Activated CD8-positive, alpha-beta memory T cell treated with anti-CD3 and anti-CD28 coated beads, Interleukin-2, amount 50 U/mL, for 4 hours (primary cell): ENCODE results near the gene CMSS1.
"Not testable (repeated sequence)": the region's sequence is repeated elsewhere in the genome, so short reads cannot be mapped to it uniquely, and the experiment has no call there.

Experiments used
- DNase-seq: peaks from one replicate; pipeline ENCODE4 v3.0.0-alpha.2; 2020

The CMSS1 gene

DNA sequence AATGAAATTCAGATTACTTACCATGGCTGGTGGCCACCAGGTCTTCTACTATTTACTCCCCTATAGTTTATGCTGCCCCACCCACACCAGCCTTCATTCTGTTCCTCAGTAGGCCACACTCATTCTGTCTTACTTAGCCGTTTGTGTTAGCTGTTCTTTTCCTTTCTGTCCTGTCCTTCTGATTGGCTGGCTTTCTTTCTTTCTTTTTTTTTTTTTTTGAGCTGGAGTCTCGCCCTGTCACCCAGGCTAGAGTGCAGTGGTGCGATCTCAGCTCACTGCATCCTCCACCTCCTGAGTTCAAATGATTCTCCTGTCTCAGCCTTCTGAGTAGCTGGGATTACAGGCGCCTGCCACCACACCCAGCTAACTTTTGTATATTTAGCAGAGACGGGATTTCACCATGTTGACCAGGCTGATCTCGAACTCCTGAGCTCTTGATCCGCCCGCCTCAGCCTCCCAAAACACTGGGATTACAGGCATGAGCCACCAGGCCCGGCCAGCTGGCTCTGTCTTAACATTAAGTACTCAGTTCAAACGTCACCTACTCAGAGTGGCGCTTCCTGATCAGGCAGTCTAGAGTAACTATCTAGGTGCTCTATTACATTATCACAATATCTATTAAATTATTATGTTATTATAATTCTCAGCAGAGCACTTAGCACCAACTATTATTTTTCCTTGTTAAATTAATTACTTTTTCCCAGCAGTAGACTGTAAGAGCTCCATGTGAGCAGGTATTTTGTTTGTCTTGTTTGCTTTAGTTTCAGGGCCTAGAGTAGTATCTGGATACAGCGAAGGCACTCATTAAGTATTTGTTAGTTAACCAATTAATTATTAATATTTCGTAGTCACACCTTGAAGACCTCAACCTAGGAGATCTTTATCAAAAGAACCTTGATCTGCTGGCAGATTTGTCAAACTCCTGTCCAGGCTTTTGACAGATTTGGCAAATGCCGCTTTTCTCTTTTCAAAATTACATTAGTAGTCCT lies 6.4 kb downstream of the CMSS1 start:
- no peak for DNase-seq

DNA sequence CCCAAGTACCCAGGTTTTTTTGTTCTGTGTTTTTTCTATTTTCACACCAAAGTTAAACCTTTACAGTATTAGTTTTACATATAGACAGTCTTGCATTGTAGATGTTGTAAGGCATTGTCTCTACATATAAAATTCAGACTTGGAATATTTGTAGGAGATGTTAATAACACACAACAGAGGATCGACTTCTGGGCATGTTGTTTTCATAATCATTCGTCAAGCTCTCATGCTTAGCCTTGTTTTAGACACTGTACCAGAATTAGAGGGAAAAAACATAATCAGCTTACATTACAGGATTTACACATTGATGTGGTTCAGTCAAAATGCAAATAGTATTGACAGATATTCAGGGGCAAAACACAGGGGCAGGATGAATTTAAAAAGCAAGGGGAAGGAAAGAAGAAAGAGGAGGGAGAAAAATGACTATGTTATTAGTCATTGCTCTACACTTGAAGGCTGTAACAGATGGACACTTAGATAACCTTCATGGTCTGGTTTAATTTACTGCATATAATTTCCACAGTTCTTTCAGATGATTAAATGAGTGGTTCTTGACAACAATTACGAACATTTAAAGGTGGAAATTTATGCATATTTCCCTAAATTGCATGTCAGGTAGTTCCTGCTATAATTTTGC lies 7.5 kb downstream of the CMSS1 start:
- DNase-seq, result no peak

DNA sequence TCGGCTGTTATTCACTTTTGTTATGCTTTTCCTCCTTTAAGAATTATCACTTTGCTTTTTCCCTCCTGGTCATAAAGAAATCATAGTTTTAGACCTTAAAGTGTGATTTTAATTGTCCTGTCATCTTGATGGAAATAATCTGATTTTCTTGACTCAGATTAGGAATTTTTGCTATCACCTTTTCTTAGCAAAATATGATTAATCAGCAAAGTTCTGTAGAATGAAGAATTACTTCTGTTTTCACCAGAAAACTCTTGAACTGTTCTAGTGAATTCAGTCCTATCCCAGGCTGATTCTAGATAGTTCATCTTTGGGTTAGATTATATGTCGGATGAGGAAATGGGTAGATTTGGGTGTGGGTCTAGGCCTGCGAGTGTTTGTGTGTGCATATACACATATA lies 12.2 kb downstream of the CMSS1 start:
- DNase-seq, result no peak

DNA sequence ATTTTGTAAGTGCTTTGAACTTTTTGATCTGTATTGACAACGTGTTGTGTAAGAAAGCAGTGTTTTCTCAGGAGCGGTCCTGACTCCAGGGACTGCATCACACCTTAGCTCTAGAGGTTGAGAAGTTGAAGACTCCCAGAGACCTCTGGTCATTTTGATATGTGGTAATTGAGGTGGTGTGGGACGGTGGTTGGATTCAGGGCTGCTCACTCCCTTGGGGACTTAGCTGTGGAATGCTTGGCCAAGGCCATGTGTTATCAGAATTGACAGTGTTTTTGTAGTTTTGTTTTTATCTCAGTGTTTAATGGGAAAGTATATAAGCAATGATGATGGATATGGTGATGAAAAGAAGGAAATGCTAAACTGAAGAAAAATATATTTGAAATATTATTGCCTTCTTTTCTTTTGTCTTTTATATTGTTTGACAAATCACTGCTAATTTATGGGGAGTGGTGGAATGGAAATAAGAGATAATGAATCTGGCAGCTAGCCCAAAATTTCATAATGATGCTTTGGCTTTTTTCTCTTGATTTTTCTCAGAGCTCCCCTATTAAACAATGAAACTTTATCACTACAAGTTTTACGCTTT lies 16.0 kb downstream of the CMSS1 start:
- DNase-seq, result no peak

DNA sequence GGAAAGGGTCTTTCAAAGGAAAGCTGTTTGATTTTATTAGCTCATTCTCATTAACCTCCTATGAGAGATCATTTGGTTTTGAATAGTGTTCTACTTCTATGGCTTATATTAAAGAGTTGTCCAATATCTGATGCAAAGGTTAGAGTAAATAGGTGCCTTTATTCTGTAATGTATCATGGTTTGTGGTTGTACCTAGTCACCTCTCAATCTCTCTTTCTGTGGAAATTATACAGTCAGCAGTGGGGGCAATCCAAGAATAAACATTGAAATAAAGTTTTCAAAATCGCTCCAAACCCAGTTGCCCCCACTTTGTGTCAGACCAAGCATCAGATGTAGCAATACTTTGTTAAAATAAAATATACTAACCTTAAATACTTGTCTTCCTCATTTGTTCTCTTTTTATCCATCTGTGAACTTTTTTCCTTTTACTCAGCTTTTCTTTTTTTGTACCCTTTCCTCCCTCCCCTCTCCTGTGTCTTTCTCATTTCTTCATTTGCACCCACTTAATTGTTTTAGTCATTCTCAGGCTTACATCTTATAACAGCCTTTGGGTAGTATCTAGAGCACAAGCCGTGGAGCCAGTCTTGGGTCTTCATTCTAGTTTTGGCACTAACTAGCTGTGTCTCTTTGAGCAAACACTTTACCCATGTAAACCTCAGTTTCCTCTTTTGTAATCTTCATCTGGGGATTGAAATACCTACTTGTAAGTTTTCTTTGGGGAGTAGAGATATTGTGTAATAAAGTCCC lies 16.7 kb downstream of the CMSS1 start:
- DNase-seq, result no peak

DNA sequence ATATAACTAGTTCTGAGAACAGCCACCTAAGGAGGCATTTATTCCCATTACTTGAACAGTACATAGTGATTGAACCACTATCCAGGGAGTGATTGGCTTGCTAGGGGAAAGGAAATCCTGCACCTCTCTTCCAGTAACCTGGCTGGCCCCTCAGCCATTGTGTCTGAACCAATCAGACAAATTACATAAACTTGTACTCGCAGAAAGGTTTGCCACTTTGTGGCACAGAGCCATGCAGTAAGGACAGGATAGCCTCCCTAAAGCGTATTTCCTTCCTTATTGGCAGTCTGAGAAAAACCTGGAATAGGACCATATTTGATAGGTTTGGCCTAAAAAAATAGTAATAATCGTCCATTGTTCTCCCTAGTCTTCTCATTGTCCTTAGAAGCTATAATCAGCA lies 19.0 kb downstream of the CMSS1 start:
- DNase-seq, result no peak

DNA sequence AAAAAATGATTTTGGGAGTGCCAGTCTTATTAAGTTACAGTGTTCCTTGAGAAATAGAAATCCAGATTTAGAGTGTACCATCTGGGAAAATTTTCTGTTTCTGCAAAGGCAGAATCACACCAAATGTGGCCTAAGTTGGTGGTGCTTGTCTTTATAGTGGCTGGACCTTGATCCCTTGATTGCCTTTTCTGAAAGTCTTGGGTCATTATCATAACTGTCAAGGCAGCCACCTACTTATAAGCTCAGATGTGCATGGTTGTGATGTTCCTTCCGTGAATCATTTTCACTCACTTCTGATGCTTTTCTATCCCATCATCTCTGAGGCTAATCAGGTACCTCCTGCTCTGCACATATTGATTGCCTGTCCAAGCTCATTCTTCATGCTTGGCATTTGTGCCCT lies 20.1 kb downstream of the CMSS1 start:
- DNase-seq, result no peak

DNA sequence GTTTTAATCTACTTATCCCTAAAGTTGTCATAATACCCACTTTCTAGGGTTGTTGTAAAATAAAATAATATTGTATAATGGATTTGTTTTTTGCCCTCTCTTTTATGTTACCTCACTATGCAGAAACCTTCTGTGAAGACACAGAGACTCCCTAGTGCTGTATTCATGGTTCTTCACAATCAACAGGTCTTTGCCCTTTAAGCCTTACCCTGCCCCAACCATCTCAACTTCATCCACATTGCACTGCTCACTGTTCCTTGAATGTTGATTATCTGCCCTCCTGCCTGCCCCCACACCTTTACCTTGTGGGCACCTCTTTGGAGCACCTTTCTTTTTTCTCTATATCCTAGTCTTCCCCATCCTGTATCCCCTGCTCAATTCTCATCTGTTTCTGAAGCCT lies 21.1 kb downstream of the CMSS1 start:
- no peak for DNase-seq

DNA sequence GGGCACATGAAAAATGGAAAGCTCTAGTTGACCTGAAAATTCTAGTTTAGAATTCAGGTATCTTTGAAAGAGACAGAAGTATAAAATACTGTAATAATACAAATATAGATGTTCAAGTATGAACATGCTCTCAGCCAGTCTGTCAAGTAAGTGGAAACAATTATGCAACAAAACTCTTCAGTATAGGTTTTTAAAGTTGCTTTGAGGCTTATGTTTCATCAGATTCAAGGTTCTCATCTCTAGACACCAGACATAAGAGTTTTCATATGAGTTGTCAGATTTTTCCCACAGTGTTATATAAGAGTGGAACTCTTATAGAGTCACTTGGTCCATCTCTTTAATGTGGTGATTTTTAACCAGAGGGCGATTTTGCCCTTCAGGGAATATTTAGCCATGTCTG lies 22.0 kb downstream of the CMSS1 start:
- no peak for DNase-seq

DNA sequence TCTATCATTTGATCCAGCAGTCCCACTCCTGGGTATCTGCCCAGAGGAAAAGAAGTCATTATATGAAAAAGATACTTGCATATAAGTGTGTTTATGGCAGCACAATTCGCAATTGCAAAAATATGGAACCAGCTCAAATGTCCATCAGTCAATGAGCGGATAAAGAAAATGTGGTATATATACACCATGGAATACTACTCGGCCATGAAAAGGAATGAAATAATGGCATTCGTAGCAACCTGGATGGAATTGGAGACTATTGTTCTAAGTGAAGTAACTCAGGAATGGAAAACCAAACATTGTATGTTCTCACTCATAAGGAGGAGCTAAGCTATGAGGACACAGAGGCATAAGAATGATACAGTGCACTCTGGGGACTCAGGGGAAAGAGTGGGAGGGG lies 24.3 kb downstream of the CMSS1 start:
- DNase-seq, result not testable (repeated sequence)

DNA sequence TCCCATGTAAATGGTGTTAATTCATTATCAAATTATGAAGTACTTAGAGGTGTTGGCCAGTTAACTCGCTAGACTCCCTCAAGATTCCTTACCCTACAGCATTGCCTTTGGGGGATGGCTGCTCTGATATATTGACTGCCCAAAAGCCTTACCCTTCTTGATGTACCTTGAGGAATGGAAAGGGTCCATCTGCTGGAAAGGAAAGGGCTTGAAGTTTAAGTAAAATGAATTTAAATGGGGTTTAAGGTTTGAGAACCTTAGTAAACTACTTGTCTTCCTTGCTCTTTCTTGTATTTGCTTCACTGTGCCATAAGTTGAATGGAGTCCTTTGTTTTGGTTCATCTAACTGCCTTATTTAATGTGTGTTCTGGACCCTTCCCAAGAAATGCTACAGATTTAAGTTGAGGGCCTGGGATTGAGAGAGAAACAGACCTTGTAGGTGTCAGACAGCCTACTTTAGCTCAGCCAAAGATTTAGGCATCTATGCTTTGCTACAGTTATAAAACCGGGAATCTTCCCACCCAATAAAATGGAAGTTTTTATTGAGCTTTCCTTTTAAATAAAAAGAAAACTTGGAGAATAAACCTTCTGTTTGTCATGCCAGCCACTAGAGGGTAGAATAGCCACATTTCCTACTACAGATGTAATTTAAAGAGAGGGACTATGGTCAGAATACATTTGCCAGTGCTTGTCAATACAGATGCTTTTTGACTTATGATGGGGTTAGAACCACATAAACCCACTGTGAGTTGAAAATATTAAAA lies 25.3 kb downstream of the CMSS1 start:
- DNase-seq, result no peak

DNA sequence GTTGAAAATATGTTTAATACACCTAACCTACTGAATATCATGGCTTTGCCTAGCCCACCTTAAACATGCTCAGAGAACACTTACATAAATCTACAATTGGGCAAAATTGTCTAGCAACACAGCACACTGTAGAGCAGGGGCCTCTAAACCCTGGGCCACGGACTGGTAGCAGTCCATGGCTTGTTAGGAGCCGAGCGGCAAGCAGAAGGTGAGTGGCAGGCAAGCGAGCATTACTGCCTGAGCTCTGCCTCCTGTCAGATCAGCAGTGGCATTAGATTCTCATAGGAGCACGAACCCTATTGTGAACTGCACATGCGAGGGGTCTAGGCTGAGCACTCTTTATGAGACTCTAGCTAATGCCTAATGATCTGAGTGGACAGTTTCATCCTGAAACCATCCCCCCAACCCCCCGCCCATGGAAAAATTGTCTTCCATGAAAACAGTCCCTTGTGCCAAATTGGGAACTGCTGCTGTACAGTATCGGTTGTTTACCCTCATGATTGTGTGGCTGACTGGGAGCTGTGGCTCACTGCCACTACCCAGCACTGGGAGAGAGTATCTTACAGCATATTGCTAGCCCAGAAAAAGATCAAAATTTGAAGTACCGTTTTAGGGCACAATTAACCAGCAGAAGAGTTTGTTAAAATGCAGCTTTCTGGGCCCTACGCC lies 26.1 kb downstream of the CMSS1 start:
- no peak for DNase-seq

DNA sequence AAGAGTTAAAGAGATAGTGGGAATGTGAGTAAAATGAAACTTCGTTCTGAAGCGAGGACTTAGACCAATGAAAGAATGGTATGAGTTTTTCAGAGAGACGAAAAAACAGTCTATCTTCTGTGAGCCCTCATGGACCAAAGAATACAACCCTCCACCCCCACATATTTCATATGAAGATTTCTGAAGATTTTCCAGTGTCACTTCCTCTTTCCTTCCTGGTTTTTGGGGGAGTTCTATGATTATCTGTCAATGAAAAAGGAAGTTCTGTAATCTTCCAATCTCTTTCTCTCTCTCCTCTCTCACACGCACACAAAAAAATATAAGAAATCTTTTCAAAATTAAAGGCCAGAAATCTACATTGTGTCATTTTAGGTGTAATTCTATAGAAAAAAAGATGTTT lies 27.7 kb downstream of the CMSS1 start:
- DNase-seq, result no peak

DNA sequence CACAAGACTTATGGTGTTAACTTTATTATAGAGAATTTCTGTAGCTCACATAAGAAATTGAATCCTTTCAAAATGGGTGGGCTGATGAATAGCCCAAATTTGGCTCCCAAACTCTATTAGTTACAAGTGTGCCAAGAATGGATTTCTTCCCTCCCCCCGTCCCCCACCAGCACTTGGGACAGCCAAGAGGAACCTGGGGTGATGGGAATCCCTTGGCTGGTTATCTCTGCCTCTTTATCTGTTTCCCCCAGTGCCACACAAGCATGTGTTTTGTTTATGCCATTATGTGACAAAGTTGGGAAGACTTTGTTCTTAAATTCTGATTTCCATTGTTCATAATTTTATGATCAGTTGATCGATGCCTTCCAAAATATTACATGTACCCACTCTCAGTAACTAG lies 28.3 kb downstream of the CMSS1 start:
- DNase-seq, result no peak

DNA sequence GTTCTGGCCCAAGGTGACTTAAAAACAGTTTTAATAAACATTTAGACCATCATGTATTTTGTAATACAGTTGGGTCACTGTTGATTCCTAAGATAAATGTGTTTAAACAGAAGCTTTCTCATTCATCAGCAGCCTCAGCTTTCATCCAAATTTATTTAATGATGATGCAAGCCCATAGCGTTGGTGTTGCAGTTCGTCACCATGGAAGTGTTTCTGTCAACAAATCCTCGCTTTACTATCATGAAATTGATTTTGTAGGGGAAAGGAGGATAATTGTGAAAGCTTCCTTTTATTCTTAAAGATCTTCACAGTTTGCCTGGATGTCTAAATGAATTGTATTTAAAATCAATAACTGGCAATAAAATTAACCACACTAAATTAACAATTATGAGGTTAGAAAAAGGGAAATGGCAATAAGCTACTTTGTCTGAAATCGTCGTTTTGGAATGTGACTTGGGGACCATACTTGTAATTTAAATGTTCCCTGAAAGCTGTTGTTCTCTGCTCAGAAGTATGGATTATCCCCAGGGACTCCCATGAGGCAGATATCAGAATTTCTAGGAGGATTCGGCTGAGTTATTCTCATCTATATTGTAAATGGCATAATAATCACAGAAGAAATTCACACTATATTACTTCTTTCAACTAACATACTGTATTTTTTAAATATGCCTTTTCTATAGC lies 29.0 kb downstream of the CMSS1 start:
- no peak for DNase-seq

DNA sequence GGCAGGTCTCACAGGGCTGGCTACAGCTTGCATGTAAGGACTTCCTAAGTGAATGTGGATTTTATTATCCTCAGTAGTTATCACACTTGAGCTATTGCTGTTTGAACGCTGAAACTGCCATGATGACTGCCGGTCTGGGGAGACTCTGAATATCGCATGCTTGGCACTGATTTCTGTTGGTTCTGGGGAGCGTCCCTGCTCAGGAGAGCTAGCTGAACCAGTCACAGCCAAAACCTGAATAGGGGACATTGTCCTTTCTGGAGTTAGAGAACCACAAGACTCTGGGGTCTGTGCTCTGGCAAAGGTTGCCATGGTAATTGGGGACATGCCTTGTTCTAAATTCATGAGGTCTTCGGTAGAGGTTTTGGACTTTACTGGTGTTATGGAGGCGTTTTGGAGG lies 30.8 kb downstream of the CMSS1 start:
- no peak for DNase-seq

DNA sequence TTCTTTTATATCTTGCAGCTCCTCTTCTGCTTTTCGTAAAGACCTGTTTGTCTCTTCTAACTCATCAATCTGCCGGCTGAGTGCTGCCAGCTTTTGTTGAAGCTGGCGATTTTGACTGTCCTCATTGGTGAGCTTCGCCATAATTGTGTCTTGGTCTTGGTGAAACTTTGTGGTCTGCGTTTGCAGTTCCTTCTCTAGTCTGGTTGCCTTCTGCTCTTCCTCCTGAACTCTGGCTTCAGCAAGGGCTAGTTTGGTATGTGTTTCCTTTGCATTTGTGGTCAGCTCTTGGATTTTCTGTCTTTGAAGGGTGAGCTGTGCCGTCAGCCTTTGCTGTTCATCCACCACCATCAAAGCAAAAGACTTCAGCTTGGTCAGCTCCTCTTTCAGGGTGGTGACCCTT lies 32.9 kb downstream of the CMSS1 start:
- no peak for DNase-seq

DNA sequence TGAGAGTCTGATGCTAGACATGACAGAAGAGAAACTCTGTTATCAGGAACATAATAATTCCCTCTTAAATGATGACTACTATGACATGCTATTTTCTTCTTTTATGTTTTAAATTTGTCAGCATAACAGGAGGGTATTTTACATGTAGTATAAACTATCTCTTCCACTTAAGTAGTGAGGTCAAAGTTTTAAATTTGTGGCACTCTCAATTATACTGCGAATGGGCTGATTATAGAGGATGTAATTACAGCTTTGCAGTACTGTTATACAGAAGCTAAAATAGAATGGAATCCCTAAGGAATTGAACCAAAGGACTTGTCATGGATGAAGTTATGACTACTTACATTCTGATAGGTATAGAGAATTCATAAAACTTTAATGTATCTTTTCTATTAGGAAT lies 34.3 kb downstream of the CMSS1 start:
- no peak for DNase-seq

DNA sequence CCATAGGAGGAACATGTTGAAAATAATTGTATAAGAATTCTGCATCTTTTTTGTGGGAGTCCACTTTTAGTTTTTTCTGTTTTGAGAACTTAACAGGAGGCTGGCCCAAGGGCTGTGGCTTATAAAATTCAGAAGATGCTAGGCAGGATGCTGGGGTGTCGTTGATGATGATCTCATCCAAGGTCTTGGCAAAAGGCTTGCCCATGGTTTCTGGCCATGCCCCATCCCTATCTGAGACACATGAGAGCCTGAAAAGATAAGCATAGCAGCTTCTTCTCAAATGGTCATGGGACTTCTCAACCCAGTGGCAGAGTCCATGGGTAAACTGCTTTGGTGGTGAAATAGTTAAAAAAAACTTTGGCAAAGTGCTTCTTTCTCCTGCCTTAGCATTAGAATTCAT lies 35.2 kb downstream of the CMSS1 start:
- no peak for DNase-seq

DNA sequence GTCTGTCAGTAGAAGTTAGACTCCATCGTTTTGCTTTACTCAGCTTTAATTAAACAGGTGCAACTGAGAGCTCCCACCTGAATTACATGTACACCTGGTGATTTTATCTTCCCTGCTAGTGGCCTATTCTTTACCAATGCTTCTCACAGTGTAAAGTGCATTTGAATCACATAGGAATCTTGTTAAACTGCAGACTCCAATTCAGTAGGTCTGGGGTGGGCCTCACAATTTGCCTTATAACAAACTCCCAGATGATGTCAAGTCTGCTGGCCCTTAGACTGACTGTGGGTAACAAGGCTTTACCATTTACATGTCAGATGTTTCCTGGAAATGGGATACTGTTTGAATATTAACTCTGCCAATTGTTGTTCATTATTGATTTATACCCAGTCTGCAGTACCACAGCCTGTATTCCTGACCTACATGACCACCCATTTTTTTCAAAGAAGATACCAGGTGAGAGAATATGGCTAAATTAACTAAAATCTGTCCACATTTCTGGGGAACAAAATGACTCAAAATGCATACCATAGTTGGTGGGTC lies 37.2 kb downstream of the CMSS1 start:
- no peak for DNase-seq

DNA sequence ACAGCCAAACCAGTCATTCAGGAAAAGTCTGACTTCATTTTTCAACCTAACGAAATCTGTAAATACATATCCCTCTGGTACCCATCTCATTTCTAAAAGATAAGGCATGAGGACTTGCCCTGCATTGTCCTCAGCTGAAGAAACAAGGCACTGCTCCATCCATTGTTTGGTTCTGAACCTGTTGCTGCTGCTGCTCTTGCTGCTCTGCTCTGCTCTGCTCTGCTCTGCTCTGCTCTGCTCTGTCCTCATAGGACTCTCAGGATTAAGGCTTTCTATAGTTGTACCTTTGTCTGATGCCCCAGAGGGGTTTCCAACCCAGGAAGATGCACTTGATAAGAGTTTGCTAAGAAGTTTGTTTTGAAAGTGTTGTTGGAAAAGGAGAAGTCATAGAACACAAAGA lies 38.2 kb downstream of the CMSS1 start:
- no peak for DNase-seq
